ENCODE data around the gene RFPL3.
"Not testable (repeated sequence)": the region's sequence is repeated elsewhere in the genome, so short reads cannot be mapped to it uniquely, and the experiment has no call there.

DNA sequence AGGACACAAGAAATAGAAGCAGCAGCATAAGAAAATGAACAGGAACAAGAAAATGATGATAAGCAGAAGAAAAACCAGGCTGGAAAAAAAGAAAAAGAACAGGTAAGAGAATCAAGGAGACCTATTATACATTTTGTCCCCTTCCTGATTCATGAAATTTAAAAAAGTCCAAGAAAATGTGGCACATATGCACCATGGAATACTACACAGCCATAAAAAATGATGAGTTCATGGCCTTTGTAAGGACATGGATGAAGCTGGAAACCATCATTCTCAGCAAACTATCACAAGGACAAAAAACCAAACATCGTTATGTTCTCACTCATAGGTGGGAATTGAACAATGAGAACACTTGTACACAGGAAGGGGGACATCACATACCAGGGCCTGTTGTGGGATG, 5.8 kb upstream of the RFPL3 start:
- TF ChIP-seq CTCF (IDR thresholded peaks at IDR 0.05; ENCODE audit: insufficient read depth, low read length); POLR2AphosphoS5 (IDR thresholded peaks at IDR 0.05; ENCODE audit: low read depth); GABPA (IDR thresholded peaks at IDR 0.05; ENCODE audit: low read depth): not testable (repeated sequence)
